GM23338 (cell line): ENCODE measurements around the gene MYCBPAP. TPM values are rescaled to one million over a fixed set of nuclear protein-coding genes. Genes with fewer than 3 reads are reported as not detected.

Source experiments
- CREB1 ChIP-seq: fragments of 250-450 bp; sonication (Bioruptor Pico); IDR thresholded peaks from 2 replicates; pipeline ENCODE4 v1.5.0; 2020; ENCODE audit warnings: low read depth, mild to moderate bottlenecking, moderate library complexity
- EZH2phosphoT487 ChIP-seq: fragments of 200-600 bp; sonication (generic); IDR thresholded peaks from one replicate; pipeline ENCODE4 v1.8.1; 2018; ENCODE audit warnings: antibody characterized with exemption; ENCODE audit not compliant: unreplicated experiment
- ZNF462 ChIP-seq: fragments of 250-450 bp; sonication (Bioruptor Pico); IDR thresholded peaks from 2 replicates; pipeline ENCODE4 v1.5.0; 2020; ENCODE audit warnings: mild to moderate bottlenecking, moderate library complexity
- polyA plus RNA-seq: library from polyadenylated mRNA; unstranded; fragments of >200 nt; fragmentation: Nextera tagmentation; extraction: Ambion mirVana; gene quantifications from 2 replicates; pipeline ENCODE4 v1.2.1, GENCODE V29; 2016
- total RNA-seq: library from RNA; depleted of rRNA; stranded (reverse); fragments of >200 nt; shearing (Covaris generic); gene quantifications from 2 replicates; pipeline ENCODE4 v1.2.3, GENCODE V29; 2014
- TF ChIP-seq, protein P1 (sequence below): IDR thresholded peaks from one replicate; pipeline ENCODE4 v1.6.1; 2018; ENCODE audit warnings: antibody characterized with exemption; ENCODE audit not compliant: unreplicated experiment

MYCBPAP gene
- total and polyA plus RNA-seq, 2 experiments from 2014 or later = 0.63 to 1.7 TPM

GRCh38 chr17:50458701-50459676, 49.2 kb upstream of the MYCBPAP start (continued):
- TF ChIP-seq ZNF462 (CRISPR knock-in tag) (no peak), CREB1 (CRISPR knock-in tag) (no peak), EZH2phosphoT487 (no peak)
- TF ChIP-seq, protein P1, sequence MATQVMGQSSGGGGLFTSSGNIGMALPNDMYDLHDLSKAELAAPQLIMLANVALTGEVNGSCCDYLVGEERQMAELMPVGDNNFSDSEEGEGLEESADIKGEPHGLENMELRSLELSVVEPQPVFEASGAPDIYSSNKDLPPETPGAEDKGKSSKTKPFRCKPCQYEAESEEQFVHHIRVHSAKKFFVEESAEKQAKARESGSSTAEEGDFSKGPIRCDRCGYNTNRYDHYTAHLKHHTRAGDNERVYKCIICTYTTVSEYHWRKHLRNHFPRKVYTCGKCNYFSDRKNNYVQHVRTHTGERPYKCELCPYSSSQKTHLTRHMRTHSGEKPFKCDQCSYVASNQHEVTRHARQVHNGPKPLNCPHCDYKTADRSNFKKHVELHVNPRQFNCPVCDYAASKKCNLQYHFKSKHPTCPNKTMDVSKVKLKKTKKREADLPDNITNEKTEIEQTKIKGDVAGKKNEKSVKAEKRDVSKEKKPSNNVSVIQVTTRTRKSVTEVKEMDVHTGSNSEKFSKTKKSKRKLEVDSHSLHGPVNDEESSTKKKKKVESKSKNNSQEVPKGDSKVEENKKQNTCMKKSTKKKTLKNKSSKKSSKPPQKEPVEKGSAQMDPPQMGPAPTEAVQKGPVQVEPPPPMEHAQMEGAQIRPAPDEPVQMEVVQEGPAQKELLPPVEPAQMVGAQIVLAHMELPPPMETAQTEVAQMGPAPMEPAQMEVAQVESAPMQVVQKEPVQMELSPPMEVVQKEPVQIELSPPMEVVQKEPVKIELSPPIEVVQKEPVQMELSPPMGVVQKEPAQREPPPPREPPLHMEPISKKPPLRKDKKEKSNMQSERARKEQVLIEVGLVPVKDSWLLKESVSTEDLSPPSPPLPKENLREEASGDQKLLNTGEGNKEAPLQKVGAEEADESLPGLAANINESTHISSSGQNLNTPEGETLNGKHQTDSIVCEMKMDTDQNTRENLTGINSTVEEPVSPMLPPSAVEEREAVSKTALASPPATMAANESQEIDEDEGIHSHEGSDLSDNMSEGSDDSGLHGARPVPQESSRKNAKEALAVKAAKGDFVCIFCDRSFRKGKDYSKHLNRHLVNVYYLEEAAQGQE = no peak
